DOHH2 (cell line): ENCODE measurements around the gene SEMA3D.

Experiments used
- H3F3A ChIP-seq: fragments of 200-600 bp; sonication (generic), shearing (Covaris generic); 2 replicates; pipeline ENCODE4 v1.6.0; 2016; ENCODE audit warnings: antibody characterized with exemption, mild to moderate bottlenecking; ENCODE audit not compliant: control insufficient read depth, insufficient read depth
- H3K27ac ChIP-seq: fragments of 200-600 bp; sonication (generic); 2 replicates; pipeline ENCODE4 v1.5.1; 2014; ENCODE audit warnings: low read depth, mild to moderate bottlenecking, low read length, moderate library complexity
- H3K27me3 ChIP-seq: fragments of 200-600 bp; sonication (generic); 2 replicates; pipeline ENCODE4 v1.6.1; 2014; ENCODE audit warnings: mild to moderate bottlenecking, low read length, mixed read lengths; ENCODE audit not compliant: control insufficient read depth
- H3K36me3 ChIP-seq: fragments of 200-600 bp; sonication (generic); 2 replicates; pipeline ENCODE4 v1.6.1; 2014; ENCODE audit warnings: mild to moderate bottlenecking, low read length, moderate library complexity, mixed read lengths; ENCODE audit not compliant: control insufficient read depth
- H3K4me1 ChIP-seq: fragments of 200-600 bp; sonication (generic); 2 replicates; pipeline ENCODE4 v1.6.1; 2014; ENCODE audit warnings: mild to moderate bottlenecking, low read length, mixed read lengths; ENCODE audit not compliant: control insufficient read depth
- H3K4me2 ChIP-seq: fragments of 200-600 bp; sonication (generic); 2 replicates; pipeline ENCODE4 v1.6.0; 2014; ENCODE audit warnings: mild to moderate bottlenecking, low read length, moderate library complexity
- H3K4me3 ChIP-seq: fragments of 200-600 bp; sonication (generic); 2 replicates; pipeline ENCODE4 v1.5.1; 2014; ENCODE audit warnings: mild to moderate bottlenecking, low read length, mixed read lengths
- H3K79me2 ChIP-seq: fragments of 200-600 bp; sonication (generic); 2 replicates; pipeline ENCODE4 v1.6.1; 2014; ENCODE audit warnings: mild to moderate bottlenecking, low read length, mixed read lengths; ENCODE audit not compliant: control insufficient read depth
- H3K9me2 ChIP-seq: fragments of 200-600 bp; sonication (generic); replicated peaks from 2 replicates; pipeline ENCODE4 v1.6.1; 2014; ENCODE audit warnings: mild to moderate bottlenecking, low read length, mixed read lengths; ENCODE audit not compliant: control insufficient read depth
- H3K9me3 ChIP-seq: fragments of 200-600 bp; sonication (generic); 2 replicates; pipeline ENCODE4 v1.6.1; 2014; ENCODE audit warnings: antibody characterized with exemption, low read length, mixed read lengths; ENCODE audit not compliant: control insufficient read depth, insufficient read depth
- H4K20me1 ChIP-seq: fragments of 200-600 bp; sonication (generic); 2 replicates; pipeline ENCODE4 v1.6.0; 2014; ENCODE audit warnings: low read depth, mild to moderate bottlenecking, antibody characterized with exemption, low read length, moderate library complexity; ENCODE audit not compliant: control insufficient read depth, insufficient read depth
- CTCF ChIP-seq: fragments of 200-600 bp; sonication (generic); IDR thresholded peaks from one replicate; pipeline ENCODE4 v1.5.1; 2014; ENCODE audit warnings: antibody characterized with exemption, mild to moderate bottlenecking, low read depth, low read length; ENCODE audit not compliant: poor library complexity, severe bottlenecking
- EZH2phosphoT487 ChIP-seq: fragments of 200-600 bp; sonication (generic); IDR thresholded peaks from 2 replicates; pipeline ENCODE4 v1.6.1; 2017; ENCODE audit warnings: borderline replicate concordance, mild to moderate bottlenecking, antibody characterized with exemption, low read length, moderate library complexity, mixed read lengths

Gene SEMA3D

GRCh38 chr7:85103962-85104361 lies 82.9 kb downstream of the SEMA3D start:
- H3K27ac ChIP-seq, result no peak overlapping the region
- H3K4me1 ChIP-seq, result no peaks in the 10 kb centered on the region
- H3K9me3 ChIP-seq, result no peaks in the 10 kb centered on the region
- H4K20me1 ChIP-seq, result no peaks in the 10 kb centered on the region
- no peaks in the 10 kb centered on the region for H3K36me3 ChIP-seq
- no peak overlapping the region for H3K4me2 ChIP-seq
- TF ChIP-seq EZH2phosphoT487 (no peak), CTCF (no peak)
- no peaks in the 10 kb centered on the region for H3K27me3 ChIP-seq
- H3K79me2 ChIP-seq, result no peaks in the 10 kb centered on the region
- H3K9me2 ChIP-seq, result 0 out of 2 replicates have a peak, but pooled peaks cover 2% of the 10 kb centered on the region
- H3K4me3 ChIP-seq, result no peak overlapping the region
- H3F3A ChIP-seq, result no peaks in the 10 kb centered on the region

GRCh38 chr7:85103357-85103756 lies 83.5 kb downstream of the SEMA3D start:
- Histone ChIP-seq H3K9me3 (no peaks in the 10 kb centered on the region), H3K4me3 (no peak overlapping the region), H3K4me2 (no peak overlapping the region), H4K20me1 (no peaks in the 10 kb centered on the region), H3K36me3 (no peaks in the 10 kb centered on the region), H3F3A (no peaks in the 10 kb centered on the region), H3K27ac (no peak overlapping the region), H3K9me2 (0 out of 2 replicates have a peak, but pooled peaks cover 2% of the 10 kb centered on the region), H3K4me1 (no peaks in the 10 kb centered on the region), H3K27me3 (no peaks in the 10 kb centered on the region), H3K79me2 (no peaks in the 10 kb centered on the region)
- no peak for TF ChIP-seq EZH2phosphoT487
- TF ChIP-seq CTCF, result no peak

GRCh38 chr7:85102813-85103350 lies 84.0 kb downstream of the SEMA3D start:
- no peak for TF ChIP-seq EZH2phosphoT487
- TF ChIP-seq CTCF, result no peak
- Histone ChIP-seq H4K20me1 (no peaks in the 10 kb centered on the region), H3K4me1 (no peaks in the 10 kb centered on the region), H3K79me2 (no peaks in the 10 kb centered on the region), H3K27ac (no peak overlapping the region), H3K27me3 (no peaks in the 10 kb centered on the region), H3K9me3 (no peaks in the 10 kb centered on the region), H3K4me3 (no peak overlapping the region), H3K36me3 (no peaks in the 10 kb centered on the region), H3F3A (no peaks in the 10 kb centered on the region), H3K9me2 (0 out of 2 replicates have a peak, but pooled peaks cover 2% of the 10 kb centered on the region), H3K4me2 (no peak overlapping the region)
